Neuronal stem cell (in vitro differentiated cells): Measurements from ENCODE around the gene RASA3.
A peak's percentile ranks its signal among the peaks of the same experiment; 100 is the strongest.
"Not testable (repeated sequence)": the region's sequence is repeated elsewhere in the genome, so short reads cannot be mapped to it uniquely, and the experiment has no call there.

Experiments
- DNase-seq: peaks from one replicate; pipeline ENCODE4 v3.0.0-alpha.2; 2013; ENCODE audit warnings: low spot score
- H2AFZ ChIP-seq: one replicate; pipeline ENCODE4 v1.6.1; 2013; ENCODE audit warnings: mild to moderate bottlenecking, low read length, inconsistent platforms
- H2AK5ac ChIP-seq: 2 replicates; pipeline ENCODE4 v1.6.1; 2013; ENCODE audit warnings: low read depth, mild to moderate bottlenecking, inconsistent platforms, low read length, moderate library complexity, mixed read lengths
- H2BK120ac ChIP-seq: 2 replicates; pipeline ENCODE4 v1.6.1; 2013; ENCODE audit warnings: low read depth, mild to moderate bottlenecking, inconsistent platforms, low read length, moderate library complexity, mixed read lengths
- H2BK12ac ChIP-seq: one replicate; pipeline ENCODE4 v1.6.1; 2013; ENCODE audit warnings: low read length, inconsistent platforms
- H2BK15ac ChIP-seq: 2 replicates; pipeline ENCODE4 v1.6.1; 2013; ENCODE audit warnings: mild to moderate bottlenecking, low read length, inconsistent platforms, mixed read lengths
- H2BK5ac ChIP-seq: one replicate; pipeline ENCODE4 v1.6.1; 2013; ENCODE audit warnings: inconsistent platforms, mild to moderate bottlenecking, low read length, moderate library complexity
- H3K14ac ChIP-seq: one replicate; pipeline ENCODE4 v1.6.1; 2013; ENCODE audit warnings: low read length, inconsistent platforms
- H3K18ac ChIP-seq: 2 replicates; pipeline ENCODE4 v1.6.1; 2013; ENCODE audit warnings: low read length, inconsistent platforms
- H3K23ac ChIP-seq: 2 replicates; pipeline ENCODE4 v1.6.1; 2013; ENCODE audit warnings: low read depth, mild to moderate bottlenecking, mixed read lengths, low read length, inconsistent platforms; ENCODE audit not compliant: poor library complexity
- H3K27ac ChIP-seq: replicated peaks from 3 replicates; pipeline ENCODE4 v1.5.1; 2013; ENCODE audit warnings: low read length, inconsistent platforms
- H3K27me3 ChIP-seq, 3 experiments: 2 replicates each; pipeline ENCODE4 v1.6.1; 2013; ENCODE audit warnings: low read length in 3 of 3, mild to moderate bottlenecking in 2 of 3, inconsistent platforms in 1 of 3, low read depth in 1 of 3, mixed read lengths in 1 of 3, moderate library complexity in 1 of 3; ENCODE audit not compliant: control insufficient read depth in 3 of 3, insufficient read depth in 3 of 3
- H3K36me3 ChIP-seq, 2 donors: replicated peaks in 1 of 2; 2 replicates each; pipeline ENCODE4 v1.6.1; 2013; ENCODE audit warnings: low read length in 2 of 2; ENCODE audit not compliant: control insufficient read depth in 2 of 2, insufficient read depth in 2 of 2
- H3K4ac ChIP-seq: 2 replicates; pipeline ENCODE4 v1.6.1; 2013; ENCODE audit warnings: inconsistent platforms, mild to moderate bottlenecking, low read length, moderate library complexity
- H3K4me1 ChIP-seq, 2 donors: 1 replicate in 1 of 2; 2 replicates in 1 of 2; pipeline ENCODE4 v1.6.1; 2013; ENCODE audit warnings: low read length in 2 of 2, low read depth in 1 of 2; ENCODE audit not compliant: control insufficient read depth in 2 of 2, insufficient read depth in 1 of 2
- H3K4me2 ChIP-seq: one replicate; pipeline ENCODE4 v1.6.1; 2013; ENCODE audit warnings: mild to moderate bottlenecking, low read length, inconsistent platforms; ENCODE audit not compliant: insufficient read depth, poor library complexity, severe bottlenecking
- H3K4me3 ChIP-seq, 2 donors: 2 replicates each; pipeline ENCODE4 v1.5.1; 2013; ENCODE audit warnings: low read length in 2 of 2, mild to moderate bottlenecking in 2 of 2, inconsistent platforms in 1 of 2, moderate library complexity in 1 of 2
- H3K79me1 ChIP-seq: one replicate; pipeline ENCODE4 v1.6.1; 2013; ENCODE audit warnings: low read depth, mild to moderate bottlenecking, inconsistent platforms, low read length, moderate library complexity
- H3K9ac ChIP-seq: one replicate; pipeline ENCODE4 v1.6.1; 2013; ENCODE audit warnings: mild to moderate bottlenecking, low read depth, low read length, inconsistent platforms; ENCODE audit not compliant: poor library complexity
- H3K9me3 ChIP-seq, 2 donors: replicated peaks in 1 of 2; 2 replicates each; pipeline versions ENCODE3 to v1.6.1; 2013; ENCODE audit warnings: low read length in 2 of 2, mild to moderate bottlenecking in 2 of 2, inconsistent platforms in 1 of 2, low read depth in 1 of 2, mixed read lengths in 1 of 2, moderate library complexity in 1 of 2; ENCODE audit not compliant: control insufficient read depth in 2 of 2, insufficient read depth in 1 of 2
- H4K8ac ChIP-seq: one replicate; pipeline ENCODE4 v1.6.1; 2013; ENCODE audit warnings: low read depth, mild to moderate bottlenecking, inconsistent platforms, low read length, moderate library complexity
- H4K91ac ChIP-seq: one replicate; pipeline ENCODE4 v1.6.1; 2013; ENCODE audit warnings: low read length, low read depth, mild to moderate bottlenecking, inconsistent platforms; ENCODE audit not compliant: poor library complexity
- WGBS, 2 donors: extraction: QIAGEN DNeasy Blood & Tissue Kit; methylation state at CpG; one replicate each; pipeline ENCODE4 v1.1.7; 2013; ENCODE audit warnings: missing lambda C conversion rate in 2 of 2, mixed read lengths in 1 of 2; ENCODE audit not compliant: insufficient read length in 2 of 2, insufficient replicate concordance in 1 of 2; ENCODE audit errors: extremely low coverage in 2 of 2; 5-methylcytosine and 5-hydroxymethylcytosine counted together

The RASA3 gene

DNA sequence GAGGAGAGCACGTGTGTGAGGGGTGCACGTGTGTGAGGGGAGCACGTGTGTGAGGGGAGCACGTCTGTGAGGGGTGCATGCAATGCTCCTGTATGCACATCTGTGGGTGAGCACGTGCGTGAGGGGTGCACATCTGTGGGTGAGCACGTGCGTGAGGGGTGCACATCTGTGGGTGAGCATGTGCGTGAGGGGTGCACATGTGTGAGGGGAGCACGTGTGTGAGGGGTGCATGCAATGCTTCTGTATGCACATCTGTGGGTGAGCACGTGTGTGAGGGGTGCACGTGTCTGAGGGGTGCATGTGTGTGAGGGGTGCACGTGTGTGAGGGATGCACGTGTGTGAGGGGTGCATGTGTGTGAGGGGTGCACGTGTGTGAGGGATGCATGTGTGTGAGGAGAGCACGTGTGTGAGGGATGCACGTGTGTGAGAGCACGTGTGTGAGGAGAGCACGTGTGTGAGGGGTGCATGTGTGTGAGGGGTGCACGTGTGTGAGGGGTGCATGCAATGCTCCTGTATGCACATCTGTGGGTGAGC is 15.0 kb downstream of the RASA3 start:
- not testable (repeated sequence) for H2AFZ ChIP-seq, H3K4me2 ChIP-seq, H3K9me3 ChIP-seq, H3K27ac ChIP-seq, H2BK5ac ChIP-seq, H2BK15ac ChIP-seq, H2BK120ac ChIP-seq, H3K4ac ChIP-seq, H3K23ac ChIP-seq, H3K27me3 ChIP-seq, DNase-seq, H4K91ac ChIP-seq
- Histone ChIP-seq H3K36me3 (peaks cover 0 to 18% of the 10 kb centered on the region in 2 donors), H2AK5ac (peak overlapping the region; percentile 86), H3K18ac (peak overlapping the region; percentile 91), H3K4me3 (peak overlapping the region in 1 of 2 donors; percentile 69), H3K14ac (peak overlapping the region; percentile 90), H4K8ac (peak overlapping the region; percentile 43), H3K79me1 (peaks cover 20% of the 10 kb centered on the region), H3K4me1 (peaks cover 30 to 42% of the 10 kb centered on the region in 2 donors), H2BK12ac (peak overlapping the region; percentile 99), H3K9ac (peak overlapping the region; percentile 70)
- WGBS, 2 donors: no CpG with 5 or more reads among the region's 20 CpGs

DNA sequence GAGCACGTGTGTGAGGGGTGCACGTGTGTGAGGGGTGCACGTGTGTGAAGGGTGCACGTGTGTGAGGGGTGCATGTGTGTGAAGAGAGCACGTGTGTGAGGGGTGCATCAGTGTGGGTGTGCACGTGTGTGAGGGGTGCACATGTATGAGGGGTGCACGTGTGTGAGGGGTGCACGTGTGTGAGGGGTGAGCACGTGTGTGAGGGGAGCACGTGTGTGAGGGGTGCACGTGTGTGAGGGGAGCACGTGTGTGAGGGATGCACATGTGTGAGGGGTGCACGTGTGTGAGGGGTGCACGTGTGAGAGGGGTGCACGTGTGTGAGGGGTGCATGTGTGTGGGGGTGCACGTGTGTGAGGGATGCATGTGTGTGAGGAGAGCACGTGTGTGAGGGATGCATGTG is 15.7 kb downstream of the RASA3 start:
- Histone ChIP-seq H2AFZ (no peak overlapping the region), H3K27me3 (no peaks in the 10 kb centered on the region), H2BK15ac (no peak overlapping the region), H3K4ac (no peak overlapping the region), H2AK5ac (no peak overlapping the region), H2BK5ac (no peak overlapping the region), H3K4me1 (peaks cover 32 to 42% of the 10 kb centered on the region in 2 donors), H3K79me1 (peaks cover 18% of the 10 kb centered on the region), H3K4me3 (peak overlapping the region in 1 of 2 donors; percentile 39), H3K36me3 (peaks cover 0 to 18% of the 10 kb centered on the region in 2 donors), H3K9ac (no peak overlapping the region), H3K18ac (peak overlapping the region; percentile 70), H2BK12ac (peak overlapping the region; percentile 22), H2BK120ac (no peak overlapping the region), H3K4me2 (peak overlapping the region; percentile 0), H3K23ac (peak overlapping the region; percentile 99), H4K91ac (peak overlapping the region; percentile 30), H4K8ac (no peak overlapping the region), H3K9me3 (peaks cover 0 to 2% of the 10 kb centered on the region in 2 donors), H3K27ac (peak overlapping the region; percentile 31), H3K14ac (peak overlapping the region; percentile 99)
- DNase-seq: no peak
- no CpG with 5 or more reads among the region's 17 CpGs for WGBS, 2 donors

DNA sequence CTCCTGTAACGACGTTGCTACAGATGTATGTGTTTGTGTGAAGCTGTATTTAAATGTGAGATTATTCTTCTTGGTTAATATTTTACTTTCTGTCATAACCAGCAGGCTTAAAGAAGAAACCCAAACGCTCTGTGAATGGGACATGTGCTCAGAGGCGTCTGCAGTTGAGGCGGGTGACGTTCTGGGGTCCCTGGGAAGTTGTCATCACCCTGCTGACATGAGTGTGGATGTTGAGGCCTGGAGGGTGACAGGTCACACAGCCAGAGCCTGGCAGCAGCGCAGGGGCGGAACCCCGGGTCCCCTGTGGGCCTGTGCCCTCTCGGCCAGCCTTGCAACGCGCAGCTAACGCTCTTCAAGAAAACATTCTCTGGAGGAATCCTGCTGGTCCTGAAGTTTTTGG is 16.6 kb downstream of the RASA3 start:
- DNase-seq: no peak
- Histone ChIP-seq H3K4me1 (peaks cover 28 to 38% of the 10 kb centered on the region in 2 donors), H2AK5ac (no peak overlapping the region), H3K9ac (no peak overlapping the region), H3K79me1 (peaks cover 15% of the 10 kb centered on the region), H3K18ac (no peak overlapping the region), H3K4ac (no peak overlapping the region), H2BK120ac (no peak overlapping the region), H2BK5ac (no peak overlapping the region), H2BK15ac (no peak overlapping the region), H2AFZ (no peak overlapping the region), H4K8ac (no peak overlapping the region), H2BK12ac (no peak overlapping the region), H3K9me3 (peaks cover 0 to 2% of the 10 kb centered on the region in 2 donors), H3K23ac (no peak overlapping the region), H4K91ac (no peak overlapping the region), H3K27me3 (no peaks in the 10 kb centered on the region), H3K4me2 (no peak overlapping the region), H3K27ac (no peak overlapping the region), H3K36me3 (peaks cover 0 to 18% of the 10 kb centered on the region in 2 donors), H3K14ac (no peak overlapping the region), H3K4me3 (no peak overlapping the region)
- WGBS, 2 donors: no CpG with 5 or more reads among the region's 13 CpGs

DNA sequence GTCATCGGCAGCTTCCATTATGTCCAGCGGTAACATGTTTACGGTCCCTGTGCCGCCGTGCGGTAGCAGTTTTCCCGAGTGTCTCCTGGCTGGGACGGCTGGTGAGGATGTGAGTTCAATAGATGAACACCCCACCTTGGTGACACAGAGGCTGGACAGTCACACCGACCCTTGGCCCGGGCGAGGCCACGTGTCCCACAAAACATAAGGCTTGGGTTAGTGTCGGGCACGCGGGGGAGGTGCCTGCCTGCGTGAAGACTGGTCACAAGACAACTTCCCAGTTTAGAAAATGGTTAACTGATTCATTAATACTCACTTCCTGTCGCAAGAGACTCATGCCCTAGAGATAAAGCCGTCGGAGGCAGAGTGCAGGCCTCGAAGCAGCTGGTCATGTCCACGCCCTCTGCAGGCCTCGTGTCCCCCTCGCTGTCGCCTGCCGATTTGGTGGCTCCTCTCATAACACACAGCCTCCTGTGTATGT is 17.2 kb downstream of the RASA3 start:
- Histone ChIP-seq H2BK5ac (no peak overlapping the region), H3K14ac (no peak overlapping the region), H2BK12ac (no peak overlapping the region), H3K23ac (peak overlapping the region; percentile 75), H3K9me3 (peaks cover 0 to 2% of the 10 kb centered on the region in 2 donors), H3K4ac (no peak overlapping the region), H3K79me1 (peaks cover 15% of the 10 kb centered on the region), H3K4me1 (peaks cover 31 to 39% of the 10 kb centered on the region in 2 donors), H3K9ac (no peak overlapping the region), H2AK5ac (peak overlapping the region; percentile 34), H2BK15ac (peak overlapping the region; percentile 7), H4K8ac (no peak overlapping the region), H3K4me2 (peak overlapping the region; percentile 18), H3K27me3 (no peaks in the 10 kb centered on the region), H3K27ac (no peak overlapping the region), H4K91ac (no peak overlapping the region), H2BK120ac (no peak overlapping the region), H3K18ac (peak overlapping the region; percentile 78), H3K36me3 (peaks cover 0 to 18% of the 10 kb centered on the region in 2 donors), H3K4me3 (peak overlapping the region in 1 of 2 donors; percentile 20), H2AFZ (no peak overlapping the region)
- no peak for DNase-seq
- WGBS, 2 donors: no CpG with 5 or more reads among the region's 25 CpGs
